Activated T-cell treated with anti-CD3 and anti-CD28 coated beads, Interleukin-2, amount 50 U/mL, for 48 hours (primary cell): ENCODE results near the gene EIF3J.
"Not testable (repeated sequence)": the region's sequence is repeated elsewhere in the genome, so short reads cannot be mapped to it uniquely, and the experiment has no call there.

ENCODE experiments used
- DNase-seq, 2 experiments: peaks; one replicate each; pipeline ENCODE4 v3.0.0-alpha.2; 2020

Gene EIF3J, protein sequence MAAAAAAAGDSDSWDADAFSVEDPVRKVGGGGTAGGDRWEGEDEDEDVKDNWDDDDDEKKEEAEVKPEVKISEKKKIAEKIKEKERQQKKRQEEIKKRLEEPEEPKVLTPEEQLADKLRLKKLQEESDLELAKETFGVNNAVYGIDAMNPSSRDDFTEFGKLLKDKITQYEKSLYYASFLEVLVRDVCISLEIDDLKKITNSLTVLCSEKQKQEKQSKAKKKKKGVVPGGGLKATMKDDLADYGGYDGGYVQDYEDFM

DNA sequence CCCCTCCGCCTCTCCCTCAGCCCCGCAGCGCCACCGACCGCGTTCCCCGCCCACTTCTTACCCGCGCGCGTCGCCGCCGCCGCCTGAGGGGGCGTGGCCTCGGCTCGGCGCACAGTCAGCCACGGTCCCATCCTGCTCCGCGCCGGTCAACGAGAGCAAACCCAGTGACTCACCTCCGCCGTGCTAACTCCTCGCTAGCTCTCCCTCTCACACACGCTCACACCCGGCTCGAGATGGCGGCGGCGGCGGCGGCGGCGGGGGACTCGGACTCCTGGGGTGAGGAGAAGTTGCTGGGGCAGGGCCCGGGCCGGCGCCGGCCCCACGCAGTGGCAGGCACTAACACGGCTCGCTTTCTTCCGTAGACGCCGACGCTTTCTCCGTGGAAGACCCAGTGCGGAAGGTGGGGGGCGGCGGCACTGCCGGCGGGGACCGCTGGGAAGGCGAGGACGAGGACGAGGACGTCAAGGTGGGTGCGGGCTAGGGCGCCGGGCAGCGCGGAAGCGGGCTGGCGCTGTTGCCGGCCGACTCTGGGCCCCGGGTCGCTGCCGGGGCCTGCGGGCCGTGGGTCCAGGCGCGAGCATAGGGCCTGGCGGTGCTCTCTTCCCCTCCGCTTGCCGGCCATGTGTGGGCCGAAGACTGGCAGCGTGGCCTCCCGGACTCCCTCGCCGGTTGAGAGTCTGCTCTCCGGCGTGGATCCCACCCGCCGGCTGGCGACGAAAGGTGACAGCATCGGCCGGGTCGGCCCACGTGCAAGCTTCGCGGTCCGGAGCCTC is at the start of gene EIF3J:
EIF3J (plus strand) TSS at position 186 of the 773 bp plus-strand sequence; CDS start at position 234, 48 bp downstream.
- peak; percentile 94 to 96 for DNase-seq

DNA sequence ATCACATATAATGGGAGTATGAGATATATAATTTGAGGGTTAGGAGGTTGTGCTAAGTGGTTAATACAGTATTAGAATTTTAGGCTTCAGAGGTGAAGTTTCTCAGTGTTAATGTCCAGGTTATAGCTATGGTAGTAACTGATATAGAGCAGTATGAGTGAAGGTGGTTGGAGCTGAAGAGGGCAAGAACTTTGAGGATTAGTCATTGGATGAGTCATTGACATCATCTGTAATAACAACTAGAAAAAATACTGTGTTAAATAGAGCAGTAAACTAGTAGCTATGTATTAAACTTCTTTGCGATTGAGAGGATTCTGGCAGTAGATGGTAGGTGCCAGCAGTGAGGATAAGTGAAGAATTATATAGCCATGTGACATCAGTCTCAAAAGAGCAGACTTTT is 47.5 kb upstream of the EIF3J start:
- no peak for DNase-seq

DNA sequence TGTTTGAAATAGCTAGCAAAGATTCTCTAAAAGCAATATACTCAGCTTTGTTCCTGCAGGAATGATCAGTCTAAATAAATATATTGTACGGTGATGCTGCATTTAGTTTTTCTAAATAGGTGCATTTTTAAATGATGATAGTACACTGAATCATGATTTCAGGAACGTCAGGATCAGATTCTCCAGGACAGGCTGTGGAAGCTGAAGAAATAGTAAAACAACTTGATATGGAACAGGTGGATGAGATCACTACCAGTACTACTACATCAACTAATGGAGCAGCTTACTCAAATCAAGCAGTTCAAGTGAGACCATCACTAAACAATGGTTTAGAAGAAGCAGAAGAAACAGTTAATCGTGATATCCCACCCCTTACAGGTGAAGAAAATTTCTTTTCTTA is 46.3 kb upstream of the EIF3J start:
- no peak for DNase-seq

DNA sequence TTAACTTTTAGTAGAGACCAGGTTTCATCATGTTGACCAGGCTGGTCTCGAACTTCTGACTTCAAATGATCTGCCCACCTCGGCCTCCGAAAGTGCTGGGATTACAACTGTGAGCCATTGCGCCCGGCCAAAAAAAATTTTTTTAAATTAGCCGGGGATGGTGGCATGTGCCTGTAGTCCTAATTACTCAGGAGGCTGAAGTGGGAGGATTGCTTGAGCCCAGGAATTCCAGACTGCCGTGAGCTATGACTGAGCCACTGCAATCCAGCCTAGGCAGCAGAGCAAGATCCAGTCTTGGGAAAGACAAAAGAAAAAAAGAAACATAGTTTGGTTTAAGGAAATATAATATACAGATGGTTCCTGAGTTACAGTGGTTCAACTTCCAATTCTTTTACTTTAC is 44.9 kb upstream of the EIF3J start:
- no peak for DNase-seq

DNA sequence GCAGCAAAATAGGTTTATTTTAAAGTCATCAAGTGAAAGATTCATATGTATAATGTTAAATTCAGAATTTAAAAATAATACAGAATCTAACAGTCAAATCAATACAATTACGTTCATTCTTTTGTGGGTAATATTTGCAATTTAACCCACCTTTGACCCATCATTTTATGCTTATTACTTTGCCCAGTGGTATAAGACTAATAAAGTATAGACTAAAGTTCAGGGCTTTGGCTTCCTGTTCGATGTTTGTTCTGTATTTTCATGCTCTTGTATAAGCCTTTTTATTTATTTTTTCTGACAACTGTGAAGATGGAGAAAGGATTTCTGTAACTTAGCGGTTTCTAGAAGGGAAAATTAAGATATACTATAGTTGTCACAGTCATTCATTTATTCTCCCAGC is 44.3 kb upstream of the EIF3J start:
- no peak for DNase-seq

DNA sequence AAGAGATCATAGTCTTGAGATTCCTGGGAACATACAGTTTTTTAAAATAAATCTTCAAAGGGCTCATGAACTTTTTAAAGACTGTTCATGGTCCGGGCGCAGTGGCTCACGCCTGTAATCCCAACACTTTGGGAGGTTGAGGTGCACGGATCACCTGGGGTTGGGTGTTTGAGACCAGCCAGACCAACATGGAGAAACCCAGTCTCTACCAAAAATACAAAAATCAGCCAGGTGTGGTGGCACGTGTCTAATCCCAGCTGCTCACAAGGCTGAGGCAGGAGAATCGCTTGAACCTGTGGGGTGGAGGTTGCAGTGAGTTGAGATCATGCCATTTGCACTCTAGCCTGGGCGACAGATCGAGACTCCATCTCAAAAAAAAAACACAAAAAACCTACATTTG is 41.4 kb upstream of the EIF3J start:
- DNase-seq = no peak

DNA sequence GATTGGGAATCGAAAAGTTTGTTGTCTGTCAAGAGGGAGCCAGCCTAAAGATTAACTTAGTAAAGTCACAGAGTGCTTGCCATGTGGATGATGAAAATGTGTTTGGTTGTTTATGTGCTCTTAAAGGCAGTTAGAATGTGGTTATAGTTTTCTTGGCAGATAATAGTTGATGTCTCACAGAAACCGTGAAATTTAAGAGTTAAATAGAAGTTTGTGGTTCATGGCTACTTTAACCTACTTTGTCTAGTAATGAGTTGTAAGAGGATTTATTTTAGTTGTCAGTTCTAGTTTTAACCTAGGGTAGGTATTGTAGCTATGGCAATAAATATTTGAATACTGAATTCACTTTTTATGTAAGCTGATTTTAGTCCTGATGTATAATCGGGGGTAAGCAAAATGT is 36.4 kb upstream of the EIF3J start:
- no peak for DNase-seq

DNA sequence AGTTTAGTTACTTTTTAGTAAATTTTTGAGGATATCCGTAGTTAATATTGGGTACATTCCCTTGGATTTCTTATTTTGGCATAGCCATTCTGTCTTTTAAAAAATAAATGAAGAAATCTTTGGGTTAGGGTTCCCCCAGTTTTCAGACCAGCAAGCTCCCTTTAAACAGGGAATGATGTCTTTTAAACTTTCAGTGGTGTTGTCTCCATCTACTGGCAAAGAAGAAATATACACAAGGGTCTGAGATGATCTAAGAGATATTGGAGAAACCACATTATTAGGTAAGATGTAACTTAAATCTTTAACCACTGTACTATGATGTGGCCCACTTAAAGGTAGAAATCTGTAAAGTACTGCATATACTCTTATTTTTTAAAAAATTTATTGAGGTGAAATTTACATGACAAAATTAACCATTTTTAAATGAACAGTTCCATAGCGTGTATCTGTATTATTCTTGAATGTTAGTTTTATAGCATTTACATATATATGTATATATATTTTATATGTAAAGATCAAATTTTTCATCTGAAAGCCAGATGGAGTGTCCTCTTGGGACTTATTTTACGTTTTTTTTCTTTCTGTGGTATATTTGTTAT is 35.1 kb upstream of the EIF3J start:
- no peak for DNase-seq

DNA sequence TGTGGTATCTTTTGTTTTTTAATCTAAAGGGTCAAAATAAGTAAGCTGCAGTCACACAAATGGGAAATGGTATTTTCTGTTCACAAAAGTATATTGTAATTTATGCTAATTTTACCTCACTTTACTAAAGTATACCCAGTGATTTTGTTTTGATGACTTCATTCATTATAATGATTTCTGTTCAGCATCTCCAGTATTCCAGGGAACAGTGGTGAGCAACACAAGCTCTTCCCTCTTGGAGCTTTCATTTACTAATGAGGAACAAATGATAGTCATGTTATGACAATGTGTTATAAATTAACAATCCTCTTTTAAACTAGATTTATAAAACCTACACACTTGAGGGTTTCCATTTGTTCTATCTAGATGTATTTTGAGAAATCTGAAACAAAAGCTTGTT is 20.5 kb upstream of the EIF3J start:
- no peak for DNase-seq

DNA sequence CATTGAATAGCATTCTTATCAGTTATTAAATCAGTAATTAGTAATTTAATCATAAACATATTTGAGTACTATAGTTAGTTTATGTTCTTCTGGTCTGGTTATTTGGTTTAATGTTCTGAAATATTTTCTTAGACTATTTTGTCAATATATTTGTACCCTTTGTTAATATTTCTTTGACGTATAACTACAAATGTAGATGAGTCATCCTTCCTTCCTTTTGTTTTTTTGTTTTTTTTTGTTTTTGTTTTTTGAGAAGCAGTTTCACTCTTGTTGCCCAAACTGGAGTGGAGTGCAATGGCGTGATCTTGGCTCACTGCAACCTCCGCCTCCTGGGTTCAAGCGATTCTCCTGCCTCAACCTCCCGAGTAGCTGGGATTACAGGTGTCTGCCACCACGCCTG is 17.4 kb upstream of the EIF3J start:
- DNase-seq = no peak

DNA sequence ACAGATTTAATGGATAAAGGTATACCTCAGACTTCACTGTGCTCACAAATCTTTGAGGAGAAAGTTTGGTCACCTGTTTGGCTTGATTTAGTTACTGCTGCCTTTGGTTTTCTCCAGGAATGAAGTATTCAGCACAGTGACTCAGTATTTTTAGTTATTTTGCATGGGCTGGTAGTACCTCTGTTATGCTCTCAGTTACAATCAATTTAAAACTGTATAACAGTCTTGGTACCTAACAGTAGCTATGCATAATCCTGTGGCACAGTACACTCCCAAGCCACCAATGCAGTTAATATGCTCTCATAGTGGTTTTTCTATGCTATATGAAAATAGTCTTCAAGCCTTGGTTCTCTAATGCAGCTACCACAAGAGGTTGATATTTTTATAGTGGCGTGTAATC is 11.9 kb upstream of the EIF3J start:
- no peak for DNase-seq

DNA sequence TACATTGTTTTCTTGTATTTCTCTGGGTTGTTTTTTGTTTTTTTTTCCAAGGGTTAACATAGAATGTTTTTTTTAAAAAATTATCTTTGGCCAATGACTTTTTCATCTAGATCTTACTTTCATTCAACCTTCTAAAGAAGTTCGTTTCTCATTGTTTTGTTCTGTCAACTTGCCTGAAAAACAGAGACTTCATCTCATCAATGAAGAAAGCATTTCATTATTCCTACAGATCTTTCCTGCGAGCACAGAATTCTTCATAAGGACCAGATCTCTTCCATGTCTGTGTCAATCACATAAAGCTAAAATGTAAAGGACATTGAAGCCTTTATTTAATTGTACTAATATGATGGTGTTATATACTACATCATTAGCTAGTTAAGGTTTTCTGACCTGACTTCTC is 9.7 kb upstream of the EIF3J start:
- DNase-seq = no peak

DNA sequence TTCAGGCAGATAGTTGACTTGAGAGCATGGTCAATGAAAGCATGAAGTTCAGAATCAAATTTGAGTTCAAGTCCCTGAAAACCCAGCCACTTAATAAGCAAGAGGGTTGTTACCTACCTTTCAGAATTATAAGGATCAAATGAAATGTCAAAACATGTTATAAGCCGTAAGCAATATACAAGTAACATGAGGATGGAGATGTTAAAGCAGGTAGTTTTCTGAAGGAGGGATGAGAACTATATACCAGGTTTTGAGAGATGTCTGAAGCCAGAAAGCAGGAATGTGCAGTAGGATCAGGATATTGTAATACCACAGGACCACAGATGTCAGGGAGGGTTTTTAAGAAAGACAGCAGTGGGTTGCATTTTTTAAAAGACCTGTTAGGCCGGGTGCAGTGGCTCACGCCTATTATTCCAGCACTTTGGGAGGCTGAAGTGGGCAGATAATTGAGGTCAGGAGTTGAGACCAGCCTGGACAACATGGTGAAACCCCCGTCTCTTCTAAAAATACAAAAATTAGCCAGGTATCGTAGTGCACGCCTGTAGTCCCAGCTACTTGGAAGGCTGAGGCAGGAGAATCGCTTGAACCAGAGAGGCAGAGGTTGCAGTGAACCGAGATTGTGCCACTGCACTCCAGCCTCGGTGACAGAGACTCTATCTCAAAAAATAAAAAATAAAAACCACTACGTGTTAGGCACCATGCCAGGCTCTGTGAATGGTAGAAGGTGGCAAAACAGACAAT is 6.9 kb upstream of the EIF3J start:
- no peak for DNase-seq

DNA sequence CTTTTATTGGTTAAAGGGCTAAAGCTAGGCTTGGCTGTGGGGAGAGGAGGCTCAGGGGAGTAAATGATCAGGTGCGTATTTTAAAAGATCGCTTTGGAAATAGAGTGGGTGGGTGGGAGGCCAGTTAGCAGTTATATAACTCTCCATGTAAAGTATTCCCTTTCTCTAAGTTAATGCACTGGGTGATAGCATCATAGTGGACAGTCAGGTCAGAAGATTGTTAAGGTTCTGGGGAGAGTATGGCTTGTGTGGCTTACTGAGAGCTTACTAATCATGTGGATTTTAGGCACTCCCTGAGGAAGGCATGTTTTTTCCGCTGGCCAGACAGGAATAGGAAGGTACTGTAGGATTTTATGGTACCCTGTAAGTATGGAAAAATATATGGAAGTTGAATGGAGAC is 6.3 kb upstream of the EIF3J start:
- DNase-seq = no peak

DNA sequence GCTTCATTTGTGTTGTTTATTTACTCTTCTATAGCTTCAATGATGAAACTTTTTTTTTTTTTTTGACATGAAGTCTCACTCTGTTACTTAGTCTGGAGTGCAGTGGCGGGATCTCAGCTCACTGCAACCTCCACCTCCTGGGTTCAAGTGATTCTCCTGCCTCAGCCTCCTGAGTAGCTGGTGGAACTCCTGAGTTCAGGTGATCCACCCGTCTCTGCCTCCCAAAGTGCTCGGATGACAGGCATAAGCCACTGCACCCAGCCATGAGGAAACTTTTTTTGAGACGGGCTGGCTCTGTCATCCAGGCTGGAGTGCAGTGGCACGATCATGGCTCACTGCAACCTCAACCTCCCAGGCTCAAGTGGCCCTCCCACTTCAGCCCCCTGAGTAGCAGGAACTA is 4.7 kb upstream of the EIF3J start:
- not testable (repeated sequence) for DNase-seq

DNA sequence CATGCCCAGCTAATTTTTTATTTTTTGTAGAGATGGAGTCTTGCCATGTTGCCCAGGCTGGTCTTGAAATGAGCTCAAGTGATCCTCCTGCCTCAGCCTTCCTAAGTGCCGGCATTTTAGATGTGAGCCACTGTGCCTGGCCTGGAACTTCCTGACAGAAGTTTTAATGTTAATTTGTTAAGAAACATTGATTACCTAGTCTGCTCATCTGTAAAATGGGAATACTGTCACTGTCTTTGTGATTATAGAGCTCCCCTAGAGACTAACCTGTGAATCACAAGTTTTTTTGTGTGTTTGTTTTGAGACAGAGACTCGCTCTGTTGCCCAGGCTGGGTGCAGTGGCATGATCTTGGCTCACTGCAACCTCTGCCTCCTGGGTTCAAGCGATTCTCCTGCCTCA is 4.3 kb upstream of the EIF3J start:
- no peak for DNase-seq

DNA sequence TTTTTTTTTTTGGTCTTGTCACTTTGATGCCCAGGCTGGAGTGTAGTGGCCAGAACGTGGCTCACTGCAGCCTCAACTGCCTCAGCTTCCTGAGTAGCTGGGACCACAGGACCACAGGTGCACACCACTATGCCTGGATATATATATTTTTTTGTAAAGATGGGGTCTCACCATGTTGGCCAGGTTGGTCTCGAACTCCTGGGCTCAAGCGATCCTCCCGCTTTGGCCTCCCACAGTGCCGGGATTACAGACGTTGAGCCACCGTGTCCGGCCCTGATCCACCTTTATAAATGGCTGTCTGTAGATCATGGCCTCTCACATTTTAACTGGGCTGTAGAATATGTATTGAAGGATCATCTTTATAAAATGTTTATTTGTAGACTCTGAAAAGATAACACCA is 1.9 kb upstream of the EIF3J start:
- DNase-seq = no peak

DNA sequence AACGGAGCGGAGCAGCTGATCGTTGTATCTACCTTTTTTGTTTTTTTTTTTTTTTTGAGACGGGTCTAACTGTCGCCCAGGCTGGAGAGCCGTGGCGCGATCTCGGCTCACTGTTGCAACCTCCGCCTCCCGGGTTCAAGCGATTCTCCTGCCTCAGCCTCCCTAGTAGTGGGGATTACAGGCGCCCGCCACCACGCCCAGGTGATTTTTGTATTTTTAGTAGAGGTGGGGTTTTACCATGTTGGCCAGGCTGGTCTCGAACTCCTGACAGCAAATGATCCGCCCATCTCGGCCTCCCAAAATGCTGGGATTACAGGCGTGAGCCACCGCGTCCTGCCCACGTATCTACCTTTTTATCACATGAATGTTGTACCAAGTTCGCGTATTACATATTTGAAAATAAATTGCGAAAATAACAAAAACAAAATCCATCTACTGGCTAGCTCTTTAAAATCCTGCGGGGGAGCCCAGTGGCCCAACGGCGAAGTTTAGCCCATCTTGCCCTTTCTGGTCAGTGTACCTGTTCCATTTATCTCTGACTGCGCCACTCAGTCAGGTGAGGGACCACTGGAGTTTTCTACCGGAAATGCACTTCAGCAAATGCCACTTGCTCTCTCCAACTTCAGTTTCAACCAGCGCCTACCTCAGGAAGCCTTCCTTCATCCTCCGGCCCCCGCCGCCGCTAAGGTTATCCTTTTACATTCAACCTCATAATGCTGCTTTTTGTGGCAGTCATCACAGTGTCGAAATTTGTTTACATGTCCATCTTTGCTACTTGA is 1.2 kb upstream of the EIF3J start:
- peak; percentile 58 to 59 for DNase-seq

DNA sequence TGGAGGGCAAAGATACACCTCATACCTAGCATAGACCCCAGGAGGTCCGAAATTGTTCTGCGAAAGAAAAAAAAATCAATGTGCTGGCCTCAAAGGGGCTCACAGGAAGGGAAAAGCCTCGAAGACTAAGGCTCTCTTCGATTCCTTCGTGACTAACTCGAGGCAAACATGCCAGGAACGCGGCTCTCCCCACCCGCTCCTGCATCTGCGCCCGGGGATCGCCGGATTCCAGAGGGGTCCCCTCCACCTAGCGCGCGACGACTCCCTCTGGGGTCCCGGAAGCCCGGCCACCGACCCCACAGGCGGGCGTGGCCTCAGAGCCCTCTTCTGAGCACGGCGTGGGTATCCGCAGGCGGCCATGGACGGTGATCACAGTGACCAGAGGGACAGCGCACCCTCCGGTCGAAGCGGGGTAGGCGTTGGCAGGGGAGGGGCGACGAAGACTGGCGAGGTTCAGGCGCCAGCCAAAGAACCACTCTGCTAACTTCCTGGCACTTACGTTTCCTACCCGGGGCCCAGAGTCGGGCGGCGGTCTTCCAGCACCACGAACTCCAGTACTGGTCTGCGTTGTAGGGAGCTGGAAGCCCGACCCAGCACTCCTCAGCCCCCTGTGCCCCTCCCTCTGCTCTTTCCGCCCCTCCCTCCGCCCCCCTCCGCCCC is 515 bp upstream of the EIF3J start:
- DNase-seq = peak in 1 of 2 experiments; percentile 83

DNA sequence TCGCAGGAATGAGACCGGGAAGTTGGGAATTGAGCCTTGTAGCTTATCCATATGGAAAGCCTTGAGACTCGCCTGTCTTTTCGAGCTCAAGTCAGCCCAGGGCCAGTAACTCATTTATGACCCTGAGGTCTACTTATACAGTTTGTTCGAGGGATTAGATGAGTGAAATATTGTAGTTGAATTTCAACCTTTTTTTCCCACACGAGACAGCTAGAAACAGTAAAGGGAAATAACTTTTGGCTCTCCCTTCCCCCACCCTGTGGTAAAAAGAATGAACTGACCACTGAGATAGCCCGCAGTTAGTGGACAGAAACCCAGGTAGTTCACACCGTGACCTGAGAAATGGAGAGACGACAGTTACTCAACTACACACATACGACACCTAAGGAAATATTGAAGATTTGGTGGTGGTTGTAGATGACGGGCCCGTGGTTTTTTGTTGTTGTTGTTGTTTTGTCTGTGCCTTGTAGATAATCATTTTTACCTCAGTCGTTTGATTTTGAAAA is 841 bp downstream of the EIF3J start:
- no peak for DNase-seq

DNA sequence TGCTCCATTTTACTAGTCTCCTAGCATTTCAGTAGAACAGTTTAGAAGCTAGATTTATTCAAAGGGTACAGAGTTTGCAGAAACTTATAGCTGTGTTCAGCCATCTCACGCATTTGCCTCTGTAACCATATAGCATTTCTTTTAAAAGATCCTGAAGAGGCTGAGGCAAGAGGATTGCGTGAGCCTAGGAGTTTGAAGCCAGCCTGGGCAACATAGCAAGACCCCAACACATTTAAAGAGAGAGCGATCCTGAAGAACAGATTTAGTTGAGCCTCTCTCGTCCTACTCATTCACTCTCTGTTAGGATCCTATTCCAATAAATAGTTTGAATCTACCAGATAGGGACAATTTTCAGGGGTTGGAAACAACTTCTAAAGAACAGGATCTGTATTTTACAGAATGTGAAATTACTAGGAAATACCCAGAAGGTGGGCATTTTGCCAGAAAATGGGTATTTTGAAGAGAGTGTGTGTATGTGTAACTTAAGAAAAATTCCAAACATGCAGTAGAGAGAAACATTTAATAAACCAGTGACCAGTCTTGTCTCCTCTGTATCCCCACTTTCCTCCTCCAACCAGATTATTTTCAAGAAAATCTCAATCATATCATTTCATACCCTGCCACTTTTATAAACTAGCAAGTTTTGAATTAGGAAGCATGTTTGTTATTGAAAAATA is 4.5 kb downstream of the EIF3J start:
- DNase-seq = no peak
